Liver (tissue), 9 donors: ENCODE measurements around the gene PPP6R1. TPM values are rescaled to one million over a fixed set of nuclear protein-coding genes. Genes with fewer than 3 reads are reported as not detected.
A peak's percentile ranks its signal among the peaks of the same experiment; 100 is the strongest.

Experiments used
- DNase-seq: peaks from one replicate; pipeline ENCODE4 v3.0.0-alpha.2; 2017; ENCODE audit warnings: low spot score
- H3K27ac ChIP-seq, 2 donors: one replicate each; pipeline ENCODE4 v1.7.0; 2013; ENCODE audit warnings: inconsistent platforms in 2 of 2, low read length in 2 of 2, control low read depth in 1 of 2, low read depth in 1 of 2, mild to moderate bottlenecking in 1 of 2
- H3K27me3 ChIP-seq, 4 donors: one replicate each; pipeline versions ENCODE4 v1.6.1 to v1.7.0; 2013; ENCODE audit warnings: low read length in 3 of 4, inconsistent platforms in 1 of 4, mild to moderate bottlenecking in 1 of 4, moderate library complexity in 1 of 4; ENCODE audit not compliant: control insufficient read depth in 4 of 4, insufficient read depth in 4 of 4
- H3K36me3 ChIP-seq, 4 donors: one replicate each; pipeline versions ENCODE4 v1.6.1 to v1.7.0; 2013; ENCODE audit warnings: low read length in 3 of 4, mild to moderate bottlenecking in 3 of 4, low read depth in 1 of 4, moderate library complexity in 1 of 4; ENCODE audit not compliant: control insufficient read depth in 4 of 4, insufficient read depth in 3 of 4
- H3K4me1 ChIP-seq, 4 donors: one replicate each; pipeline versions ENCODE4 v1.6.1 to v1.7.0; 2013; ENCODE audit warnings: low read length in 3 of 4, mild to moderate bottlenecking in 3 of 4, moderate library complexity in 1 of 4; ENCODE audit not compliant: control insufficient read depth in 4 of 4, insufficient read depth in 4 of 4
- H3K4me3 ChIP-seq, 3 donors: one replicate each; pipeline versions ENCODE4 v1.6.1 to v1.7.0; 2013; ENCODE audit warnings: low read length in 3 of 3, control low read depth in 1 of 3, low read depth in 1 of 3, mild to moderate bottlenecking in 1 of 3
- H3K9ac ChIP-seq, 2 donors: one replicate each; pipeline ENCODE4 v1.7.0; 2013; ENCODE audit warnings: low read length in 2 of 2, mild to moderate bottlenecking in 2 of 2, moderate library complexity in 2 of 2, control low read depth in 1 of 2, low read depth in 1 of 2
- H3K9me3 ChIP-seq, 4 donors: one replicate each; pipeline versions ENCODE4 v1.6.1 to v1.7.0; 2013; ENCODE audit warnings: low read length in 3 of 4; ENCODE audit not compliant: control insufficient read depth in 4 of 4
- ATF3 ChIP-seq: IDR thresholded peaks from 2 replicates; pipeline ENCODE4 v1.6.1; 2016; ENCODE audit warnings: antibody characterized with exemption
- EGR1 ChIP-seq, 2 donors: IDR thresholded peaks; 2 replicates each; pipeline ENCODE4 v1.6.1; 2016 to 2018; ENCODE audit warnings: antibody characterized with exemption in 2 of 2, low read depth in 2 of 2
- FOXA1 ChIP-seq: IDR thresholded peaks from 2 replicates; pipeline ENCODE4 v1.6.1; 2016; ENCODE audit warnings: antibody characterized with exemption
- FOXA2 ChIP-seq: IDR thresholded peaks from 2 replicates; pipeline ENCODE4 v1.6.1; 2016; ENCODE audit warnings: antibody characterized with exemption
- GABPA ChIP-seq, 2 donors: IDR thresholded peaks in 1 of 2; conservative IDR thresholded peaks in 1 of 2; 2 replicates each; pipeline ENCODE4 v1.6.1; 2016; ENCODE audit warnings: antibody characterized with exemption in 2 of 2, mild to moderate bottlenecking in 1 of 2, moderate library complexity in 1 of 2
- HNF4A ChIP-seq, 2 donors: conservative IDR thresholded peaks; 2 replicates each; pipeline ENCODE4 v1.6.1; 2016; ENCODE audit warnings: antibody characterized with exemption in 2 of 2, mild to moderate bottlenecking in 2 of 2
- HNF4G ChIP-seq: IDR thresholded peaks from 2 replicates; pipeline ENCODE4 v1.6.1; 2016; ENCODE audit warnings: antibody characterized with exemption
- JUND ChIP-seq, 2 donors: IDR thresholded peaks; 2 replicates each; pipeline ENCODE4 v1.6.1; 2016; ENCODE audit warnings: antibody characterized with exemption in 2 of 2
- NR2F2 ChIP-seq: IDR thresholded peaks from 2 replicates; pipeline ENCODE4 v1.6.1; 2016; ENCODE audit warnings: antibody characterized with exemption
- RAD21 ChIP-seq, 2 donors: IDR thresholded peaks; 2 replicates each; pipeline ENCODE4 v1.6.1; 2016; ENCODE audit warnings: antibody characterized with exemption in 2 of 2, mild to moderate bottlenecking in 2 of 2
- RXRA ChIP-seq, 2 donors: IDR thresholded peaks; 2 replicates each; pipeline ENCODE4 v1.6.1; 2017 to 2018; ENCODE audit warnings: antibody characterized with exemption in 2 of 2, mild to moderate bottlenecking in 1 of 2
- ZBTB33 ChIP-seq: IDR thresholded peaks from 2 replicates; pipeline ENCODE4 v1.6.1; 2016; ENCODE audit warnings: antibody characterized with exemption
- WGBS: extraction: QIAGEN DNeasy Blood & Tissue Kit; methylation state at CpG from one replicate; pipeline ENCODE4 v1.1.7; 2013; 5-methylcytosine and 5-hydroxymethylcytosine counted together
- polyA plus RNA-seq, 2 donors: library from polyadenylated mRNA; stranded (reverse) in 1 of 2; unstranded in 1 of 2; fragments of 200-250 nt in 1 of 2; fragments of >200 nt in 1 of 2; fragmentation: Nextera tagmentation in 1 of 2; extraction: Ambion mirVana in 1 of 2; gene quantifications; one replicate each; pipeline versions ENCODE4 v1.2.1 to v1.2.3, GENCODE V29; 2013 to 2015
- total RNA-seq, 2 donors: library from RNA; depleted of rRNA; stranded (reverse); fragments of >200 nt; gene quantifications; one replicate each; pipeline ENCODE4 v1.2.3, GENCODE V29; 2014
- TF ChIP-seq, protein P1 (sequence below): IDR thresholded peaks from 2 replicates; pipeline ENCODE4 v1.6.1; 2016; ENCODE audit warnings: antibody characterized with exemption
- TF ChIP-seq, protein P2 (sequence below): fragments of 150-350 bp; IDR thresholded peaks from 2 replicates; pipeline ENCODE4 v1.5.1; 2017; ENCODE audit warnings: improper control_type of control experiment, low read depth, low read length; ENCODE audit not compliant: missing input control
- donor health status: healthy.
- donor health status: healthy.
- donor health status: healthy.
- donor health status: healthy.
- donor health status: healthy.

Gene PPP6R1
- total and polyA plus RNA-seq, 4 donors: 5.5 to 40.1 (median 22.5) TPM

DNA sequence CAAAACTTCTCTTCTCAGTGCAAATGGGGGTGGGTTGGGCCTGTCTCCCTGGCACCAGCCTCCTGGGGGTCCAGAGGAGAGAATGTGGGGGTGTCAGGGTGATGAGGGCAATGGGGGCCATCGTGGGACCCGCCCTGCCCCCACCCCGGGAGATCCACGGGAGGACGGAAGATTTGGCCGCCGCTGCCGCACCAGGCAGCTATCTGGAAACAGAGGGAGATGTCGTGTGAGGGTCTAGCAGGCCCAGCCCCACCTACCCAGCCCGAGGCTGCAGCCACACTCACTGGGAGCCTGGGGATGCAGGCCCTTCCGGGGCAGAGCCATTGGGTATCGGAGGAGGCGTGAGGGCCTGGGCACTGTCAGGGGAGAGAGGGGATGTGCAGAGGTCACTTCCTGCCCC lies 28.5 kb downstream of the PPP6R1 start:
- WGBS: 82% methylated on average over 13 of the region's 13 CpGs
- DNase-seq: no peak
- TF ChIP-seq GABPA (IDR thresholded peaks at IDR 0.05 in 1 of 2, conservative IDR thresholded peaks at IDR 0.05 in 1 of 2): no peak
- TF ChIP-seq, protein P1, sequence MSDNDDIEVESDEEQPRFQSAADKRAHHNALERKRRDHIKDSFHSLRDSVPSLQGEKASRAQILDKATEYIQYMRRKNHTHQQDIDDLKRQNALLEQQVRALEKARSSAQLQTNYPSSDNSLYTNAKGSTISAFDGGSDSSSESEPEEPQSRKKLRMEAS: no peak
- TF ChIP-seq RAD21 (IDR thresholded peaks at IDR 0.05): no peak
- Histone ChIP-seq H3K4me1 (peaks cover 5 to 29% (median 23%) of the 10 kb centered on the region in 4 donors), H3K27me3 (no peaks in the 10 kb centered on the region), H3K9me3 (no peaks in the 10 kb centered on the region), H3K9ac (no peak overlapping the region), H3K27ac (no peak overlapping the region), H3K36me3 (peaks cover 8 to 43% (median 21%) of the 10 kb centered on the region in 4 donors), H3K4me3 (no peak overlapping the region)

DNA sequence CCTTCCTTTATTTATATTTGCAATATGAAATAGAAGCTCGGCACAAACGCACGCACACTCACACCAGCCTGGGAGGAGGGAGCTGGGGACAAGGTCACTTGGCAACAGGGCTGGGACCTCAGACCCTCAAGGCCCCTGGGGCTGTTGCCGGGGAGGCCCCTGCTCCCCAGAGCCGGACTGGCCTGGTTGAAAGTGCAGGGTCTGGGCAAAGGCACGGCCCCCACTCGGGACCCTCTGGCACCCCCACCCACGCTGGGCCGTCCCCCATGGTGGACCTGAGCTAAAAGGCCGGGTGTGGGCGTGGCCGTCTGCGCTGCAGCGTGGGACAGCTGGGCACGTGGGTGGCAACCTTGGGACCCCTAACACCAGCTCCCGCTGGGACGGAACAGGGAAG lies 29.0 kb downstream of the PPP6R1 start:
- Histone ChIP-seq H3K4me3 (no peak overlapping the region), H3K4me1 (peaks cover 5 to 29% (median 23%) of the 10 kb centered on the region in 4 donors), H3K9ac (no peak overlapping the region), H3K36me3 (peaks cover 8 to 37% (median 18%) of the 10 kb centered on the region in 4 donors), H3K9me3 (no peaks in the 10 kb centered on the region), H3K27ac (peak overlapping the region in 1 of 2 donors; percentile 81), H3K27me3 (no peaks in the 10 kb centered on the region)
- no peak for DNase-seq
- TF ChIP-seq RAD21 (IDR thresholded peaks at IDR 0.05) (no peak), RXRA (IDR thresholded peaks at IDR 0.05) (no peak), FOXA2 (no peak), ZBTB33 (no peak), JUND (IDR thresholded peaks at IDR 0.05) (no peak), HNF4G (no peak), GABPA (IDR thresholded peaks at IDR 0.05 in 1 of 2, conservative IDR thresholded peaks at IDR 0.05 in 1 of 2) (no peak), EGR1 (IDR thresholded peaks at IDR 0.05; ENCODE audit: low read depth in 2 of 2) (no peak), HNF4A (conservative IDR thresholded peaks at IDR 0.05) (no peak), NR2F2 (no peak)
- TF ChIP-seq, protein P1: no peak
- TF ChIP-seq, protein P2, sequence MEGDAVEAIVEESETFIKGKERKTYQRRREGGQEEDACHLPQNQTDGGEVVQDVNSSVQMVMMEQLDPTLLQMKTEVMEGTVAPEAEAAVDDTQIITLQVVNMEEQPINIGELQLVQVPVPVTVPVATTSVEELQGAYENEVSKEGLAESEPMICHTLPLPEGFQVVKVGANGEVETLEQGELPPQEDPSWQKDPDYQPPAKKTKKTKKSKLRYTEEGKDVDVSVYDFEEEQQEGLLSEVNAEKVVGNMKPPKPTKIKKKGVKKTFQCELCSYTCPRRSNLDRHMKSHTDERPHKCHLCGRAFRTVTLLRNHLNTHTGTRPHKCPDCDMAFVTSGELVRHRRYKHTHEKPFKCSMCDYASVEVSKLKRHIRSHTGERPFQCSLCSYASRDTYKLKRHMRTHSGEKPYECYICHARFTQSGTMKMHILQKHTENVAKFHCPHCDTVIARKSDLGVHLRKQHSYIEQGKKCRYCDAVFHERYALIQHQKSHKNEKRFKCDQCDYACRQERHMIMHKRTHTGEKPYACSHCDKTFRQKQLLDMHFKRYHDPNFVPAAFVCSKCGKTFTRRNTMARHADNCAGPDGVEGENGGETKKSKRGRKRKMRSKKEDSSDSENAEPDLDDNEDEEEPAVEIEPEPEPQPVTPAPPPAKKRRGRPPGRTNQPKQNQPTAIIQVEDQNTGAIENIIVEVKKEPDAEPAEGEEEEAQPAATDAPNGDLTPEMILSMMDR: no peak
- WGBS: 72% methylated on average over 17 of the region's 17 CpGs

GRCh38 chr19:55229145-55229788 lies 29.6 kb downstream of the PPP6R1 start:
- Histone ChIP-seq H3K4me3 (no peak overlapping the region), H3K9me3 (no peaks in the 10 kb centered on the region), H3K27me3 (no peaks in the 10 kb centered on the region), H3K9ac (no peak overlapping the region), H3K27ac (peak overlapping the region; percentile 20 to 81), H3K36me3 (peaks cover 8 to 32% (median 12%) of the 10 kb centered on the region in 4 donors), H3K4me1 (peaks cover 5 to 29% (median 23%) of the 10 kb centered on the region in 4 donors)
- 83% methylated on average over 18 of the region's 18 CpGs for WGBS
- no peak for DNase-seq
- TF ChIP-seq ATF3 (no peak), FOXA1 (no peak), ZBTB33 (no peak), EGR1 (IDR thresholded peaks at IDR 0.05; ENCODE audit: low read depth in 2 of 2) (no peak), FOXA2 (no peak), RAD21 (IDR thresholded peaks at IDR 0.05) (no peak), GABPA (IDR thresholded peaks at IDR 0.05 in 1 of 2, conservative IDR thresholded peaks at IDR 0.05 in 1 of 2) (no peak), HNF4A (conservative IDR thresholded peaks at IDR 0.05) (no peak)
- TF ChIP-seq, protein P2: no peak
